OCI-LY1 (cell line): ENCODE data around the gene ABHD1.

Experiments used
- CTCF ChIP-seq: fragments of 200-600 bp; sonication (generic), shearing (Covaris generic); IDR thresholded peaks from 2 replicates; pipeline ENCODE4 v1.5.1; 2017; ENCODE audit warnings: mild to moderate bottlenecking, antibody characterized with exemption, low read length, moderate library complexity, mixed read lengths
- EZH2 ChIP-seq: fragments of 200-600 bp; sonication (generic), shearing (Covaris generic); IDR thresholded peaks from 2 replicates; pipeline ENCODE4 v1.8.0; 2017; ENCODE audit warnings: borderline replicate concordance, mixed run types, mild to moderate bottlenecking, antibody characterized with exemption, low read length, moderate library complexity, mixed read lengths

GRCh38 chr2:27138111-27138510 is 14.5 kb downstream of the ABHD1 start:
- TF ChIP-seq CTCF = no peak
- TF ChIP-seq EZH2 = no peak
